Measurements from ENCODE around the gene COQ2. TPM values are rescaled to one million over a fixed set of nuclear protein-coding genes. Genes with fewer than 3 reads are reported as not detected.

The COQ2 gene
- total and polyA plus RNA-seq, 12 donors: 10.5 to 32.8 (median 25.9) TPM

Other genes starting within 250 kb of the COQ2 start
- gene COPS4, start 249.6 kb downstream of the COQ2 start, total RNA-seq: 10 to 100 TPM; 48.1 to 65.1 (median 57.5) TPM
- 10 to 100 TPM; 12.5 to 40.3 TPM for gene COPS4, start 249.6 kb downstream of the COQ2 start, polyA plus RNA-seq
- 1 to 10 TPM in 3 of 10 donors, under 1 TPM in 7; 0.39 to 9.4 (median 0.66) TPM for gene PLAC8, start 170.1 kb downstream of the COQ2 start, total RNA-seq
- under 1 TPM; 0.51 to 0.64 TPM for gene PLAC8, start 170.1 kb downstream of the COQ2 start, polyA plus RNA-seq
- 1 to 10 TPM in 3 of 10 donors, under 1 TPM in 7; 0.21 to 2.4 (median 0.40) TPM for gene HPSE, start 50.0 kb upstream of the COQ2 start, total RNA-seq
- gene HPSE, start 50.0 kb upstream of the COQ2 start, polyA plus RNA-seq: under 1 TPM; 0.15 to 0.32 TPM
- 10 to 100 TPM; 11.6 to 15.7 (median 13.2) TPM for gene HELQ, start 171.0 kb upstream of the COQ2 start, total RNA-seq
- gene HELQ, start 171.0 kb upstream of the COQ2 start, polyA plus RNA-seq: 1 to 10 TPM; 5.1 to 5.6 TPM
- 10 to 100 TPM; 47.7 to 81.9 (median 58.2) TPM for gene MRPS18C, start 171.3 kb upstream of the COQ2 start, total RNA-seq
- 10 to 100 TPM; 40.6 to 68.6 TPM for gene MRPS18C, start 171.3 kb upstream of the COQ2 start, polyA plus RNA-seq
- gene ABRAXAS1, start 200.3 kb upstream of the COQ2 start, total RNA-seq: 10 to 100 TPM in 1 of 10 donors, 1 to 10 TPM in 9; 4.7 to 11.0 (median 6.7) TPM
- gene ABRAXAS1, start 200.3 kb upstream of the COQ2 start, polyA plus RNA-seq: 1 to 10 TPM; 2.3 to 2.4 TPM